NB4 (cell line): ENCODE results near the gene PRKCE.

ENCODE experiments used
- DNase-seq: peaks from one replicate; pipeline ENCODE4 v3.0.0; 2010; ENCODE audit warnings: low read depth
- H3K4me3 ChIP-seq: one replicate; pipeline ENCODE4 v1.5.1; 2011; ENCODE audit warnings: mild to moderate bottlenecking, low read depth, low read length, moderate library complexity
- CTCF ChIP-seq: IDR thresholded peaks from one replicate; pipeline ENCODE4 v1.5.1; 2012; ENCODE audit warnings: low read depth, low read length
- MAX ChIP-seq: IDR thresholded peaks from 2 replicates; pipeline ENCODE4 v1.6.1; 2011; ENCODE audit warnings: low read depth, low read length
- MYC ChIP-seq: IDR thresholded peaks from 2 replicates; pipeline ENCODE4 v1.6.1; 2011; ENCODE audit warnings: low read depth, low read length
- POLR2A ChIP-seq: IDR thresholded peaks from 2 replicates; pipeline ENCODE4 v1.6.1; 2011; ENCODE audit warnings: mild to moderate bottlenecking; ENCODE audit not compliant: insufficient read length; ENCODE audit errors: extremely low read depth

Gene PRKCE

GRCh38 chr2:45982096-45982495 is 330.6 kb downstream of the PRKCE start:
- H3K4me3 ChIP-seq = no peak overlapping the region
- TF ChIP-seq MAX = no peak
- no peak for TF ChIP-seq MYC
- no peak for TF ChIP-seq POLR2A
- no peak for TF ChIP-seq CTCF
- DNase-seq = no peak

- TF ChIP-seq POLR2A = no peak
- no peak for TF ChIP-seq MAX
- no peak for TF ChIP-seq MYC
- TF ChIP-seq CTCF = no peak
- DNase-seq = no peak
- H3K4me3 ChIP-seq = no peak overlapping the region
Observed at GRCh38 chr2:45983213-45983612, 331.7 kb downstream of the PRKCE start.

- DNase-seq = no peak
- TF ChIP-seq MYC (no peak), MAX (no peak), POLR2A (no peak), CTCF (no peak)
- no peak overlapping the region for H3K4me3 ChIP-seq
Observed at GRCh38 chr2:45984366-45984765, 332.9 kb downstream of the PRKCE start.

- no peak for DNase-seq
- TF ChIP-seq POLR2A = no peak
- TF ChIP-seq CTCF = no peak
- TF ChIP-seq MAX = no peak
- no peak for TF ChIP-seq MYC
- H3K4me3 ChIP-seq = no peak overlapping the region
Observed at GRCh38 chr2:45984896-45985473, 333.5 kb downstream of the PRKCE start.

GRCh38 chr2:45986509-45986908 is 335.0 kb downstream of the PRKCE start:
- H3K4me3 ChIP-seq = no peak overlapping the region
- no peak for TF ChIP-seq MYC
- no peak for TF ChIP-seq CTCF
- TF ChIP-seq MAX = no peak
- TF ChIP-seq POLR2A = no peak
- DNase-seq = peak; percentile 34

- TF ChIP-seq CTCF = no peak
- no peak for TF ChIP-seq MAX
- no peak for TF ChIP-seq MYC
- TF ChIP-seq POLR2A = no peak
- H3K4me3 ChIP-seq = no peak overlapping the region
- DNase-seq = no peak
Observed at GRCh38 chr2:45987856-45988255, 336.4 kb downstream of the PRKCE start.
